Measurements from ENCODE around the gene SART3.
"Not testable (repeated sequence)": the region's sequence is repeated elsewhere in the genome, so short reads cannot be mapped to it uniquely, and the experiment has no call there.

DNA sequence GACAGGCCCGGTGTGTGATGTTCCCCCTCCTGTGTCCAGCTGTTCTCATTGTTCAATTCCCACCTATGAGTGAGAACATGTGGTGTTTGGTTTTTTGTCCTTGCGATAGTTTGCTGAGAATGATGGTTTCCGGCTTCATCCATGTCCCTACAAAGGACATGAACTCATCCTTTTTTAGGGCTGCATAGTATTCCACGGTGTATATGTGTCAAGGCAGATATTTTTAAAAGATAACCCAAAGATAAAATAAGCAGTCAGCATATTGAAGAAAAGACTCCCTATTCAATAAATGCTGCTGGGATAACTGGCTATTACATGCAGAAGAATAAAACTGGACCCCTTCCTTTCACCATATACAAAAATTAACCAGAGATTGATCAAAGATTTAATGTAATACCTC is 73.9 kb downstream of the SART3 start:
- TF ChIP-seq TAF1 (IDR thresholded peaks at IDR 0.05; ENCODE audit: borderline replicate concordance, low read depth, low read length); POLR2AphosphoS5 (IDR thresholded peaks at IDR 0.05; ENCODE audit: low read depth, low read length); POLR2A (IDR thresholded peaks at IDR 0.05; ENCODE audit: low read depth, low read length): not testable (repeated sequence)

Data from GM12892 (cell line).